ENCODE measurements around the gene TMEM132C.

Gene TMEM132C

GRCh38 chr12:128551266-128551665, 284.3 kb downstream of the TMEM132C start:
- no peaks in the 10 kb centered on the region for H3K27me3 ChIP-seq (ENCODE audit: insufficient read depth, poor library complexity, severe bottlenecking)
- TF ChIP-seq CTCF (IDR thresholded peaks at IDR 0.05; ENCODE audit: insufficient read depth, low read length) (no peak), GABPA (IDR thresholded peaks at IDR 0.05; ENCODE audit: low read depth) (no peak), POLR2AphosphoS5 (IDR thresholded peaks at IDR 0.05; ENCODE audit: low read depth) (no peak), REST (IDR thresholded peaks at IDR 0.05; ENCODE audit: insufficient replicate concordance, low read depth) (no peak), SPI1 (IDR thresholded peaks at IDR 0.05; ENCODE audit: borderline replicate concordance, low read depth) (no peak)
- H3K4me3 ChIP-seq (replicated peaks; ENCODE audit: insufficient read depth, low read length), result no peak overlapping the region
- no peak for DNase-seq (ENCODE audit: low read depth in 1 of 2, low spot score in 1 of 2)
- H3K27ac ChIP-seq (replicated peaks), result no peak overlapping the region

GRCh38 chr12:128554546-128555304, 287.8 kb downstream of the TMEM132C start:
- Histone ChIP-seq H3K27ac (replicated peaks) (no peak overlapping the region), H3K4me3 (replicated peaks; ENCODE audit: insufficient read depth, low read length) (no peak overlapping the region), H3K27me3 (ENCODE audit: insufficient read depth, poor library complexity, severe bottlenecking) (no peaks in the 10 kb centered on the region)
- TF ChIP-seq REST (IDR thresholded peaks at IDR 0.05; ENCODE audit: insufficient replicate concordance, low read depth) (no peak), GABPA (IDR thresholded peaks at IDR 0.05; ENCODE audit: low read depth) (no peak), POLR2AphosphoS5 (IDR thresholded peaks at IDR 0.05; ENCODE audit: low read depth) (no peak), SPI1 (IDR thresholded peaks at IDR 0.05; ENCODE audit: borderline replicate concordance, low read depth) (no peak), CTCF (IDR thresholded peaks at IDR 0.05; ENCODE audit: insufficient read depth, low read length) (no peak)
- no peak for DNase-seq (ENCODE audit: low read depth in 1 of 2, low spot score in 1 of 2)

GRCh38 chr12:128557231-128557630, 290.3 kb downstream of the TMEM132C start:
- TF ChIP-seq SPI1 (IDR thresholded peaks at IDR 0.05; ENCODE audit: borderline replicate concordance, low read depth), result no peak
- no peak for TF ChIP-seq GABPA (IDR thresholded peaks at IDR 0.05; ENCODE audit: low read depth)
- TF ChIP-seq CTCF (IDR thresholded peaks at IDR 0.05; ENCODE audit: insufficient read depth, low read length), result no peak
- no peak for TF ChIP-seq POLR2AphosphoS5 (IDR thresholded peaks at IDR 0.05; ENCODE audit: low read depth)
- TF ChIP-seq REST (IDR thresholded peaks at IDR 0.05; ENCODE audit: insufficient replicate concordance, low read depth), result no peak
- DNase-seq (ENCODE audit: low read depth in 1 of 2, low spot score in 1 of 2), result no peak
- H3K4me3 ChIP-seq (replicated peaks; ENCODE audit: insufficient read depth, low read length), result no peak overlapping the region
- H3K27ac ChIP-seq (replicated peaks), result no peak overlapping the region
- no peaks in the 10 kb centered on the region for H3K27me3 ChIP-seq (ENCODE audit: insufficient read depth, poor library complexity, severe bottlenecking)

All from HL-60 (cell line).